ENCODE results near the gene WBP1L.
"Not testable (repeated sequence)": the region's sequence is repeated elsewhere in the genome, so short reads cannot be mapped to it uniquely, and the experiment has no call there.

The WBP1L gene

DNA sequence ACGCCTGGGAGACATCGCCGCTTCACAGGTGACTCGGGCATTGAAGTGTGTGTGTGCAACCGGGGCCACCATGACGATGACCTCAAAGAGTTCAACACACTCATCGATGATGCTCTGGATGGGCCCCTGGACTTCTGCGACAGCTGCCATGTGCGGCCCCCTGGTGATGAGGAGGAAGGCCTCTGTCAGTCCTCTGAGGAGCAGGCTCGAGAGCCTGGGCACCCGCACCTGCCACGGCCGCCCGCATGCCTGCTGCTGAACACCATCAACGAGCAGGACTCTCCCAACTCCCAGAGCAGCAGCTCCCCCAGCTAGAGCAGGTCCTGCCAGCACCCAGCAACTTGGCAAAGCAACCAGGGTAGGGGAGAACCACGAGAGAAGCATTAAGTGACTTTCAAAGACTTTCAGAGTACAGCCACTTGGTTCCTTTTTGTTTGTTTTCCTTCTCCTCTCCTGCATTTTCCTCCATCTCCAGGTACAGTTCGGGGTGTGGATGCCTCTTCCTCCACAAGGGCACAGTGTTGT is 69.3 kb downstream of the WBP1L start:
- DNase-seq, result no peak

DNA sequence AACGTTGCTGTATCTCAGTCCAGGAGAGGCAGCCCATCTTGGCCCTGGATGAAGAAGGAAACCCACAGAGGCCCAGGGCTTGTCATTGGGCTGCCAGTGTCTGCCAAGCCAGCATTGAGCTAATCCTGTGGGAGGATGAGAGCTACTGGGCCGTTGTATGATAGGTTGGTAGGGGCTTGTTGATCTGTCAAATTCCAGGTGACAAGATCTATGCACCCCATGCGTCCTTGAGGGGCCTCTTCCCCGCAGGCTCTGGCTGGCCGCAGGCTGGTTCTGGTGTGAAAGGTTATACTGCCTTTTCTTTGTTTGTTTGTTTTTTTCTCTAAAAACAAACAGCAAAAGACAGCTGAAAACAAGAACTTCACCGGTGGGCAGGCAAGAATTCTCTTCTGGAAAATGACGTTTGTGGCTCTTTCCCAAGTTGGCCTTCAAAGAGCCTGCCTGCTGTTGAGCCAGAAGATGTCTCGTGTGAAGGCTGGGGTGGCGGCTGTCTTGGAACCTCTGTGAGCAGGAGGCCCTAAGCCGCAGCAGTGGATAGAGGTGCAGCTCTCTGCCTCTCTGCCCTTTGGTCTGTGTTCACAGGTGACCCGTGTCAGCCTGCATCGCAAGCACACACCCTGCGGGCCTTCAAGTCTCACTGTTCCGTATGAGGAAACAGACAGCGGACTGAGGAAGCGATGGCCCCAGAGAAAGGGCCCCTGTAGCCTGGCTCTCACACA is 70.1 kb downstream of the WBP1L start:
- DNase-seq, result no peak

DNA sequence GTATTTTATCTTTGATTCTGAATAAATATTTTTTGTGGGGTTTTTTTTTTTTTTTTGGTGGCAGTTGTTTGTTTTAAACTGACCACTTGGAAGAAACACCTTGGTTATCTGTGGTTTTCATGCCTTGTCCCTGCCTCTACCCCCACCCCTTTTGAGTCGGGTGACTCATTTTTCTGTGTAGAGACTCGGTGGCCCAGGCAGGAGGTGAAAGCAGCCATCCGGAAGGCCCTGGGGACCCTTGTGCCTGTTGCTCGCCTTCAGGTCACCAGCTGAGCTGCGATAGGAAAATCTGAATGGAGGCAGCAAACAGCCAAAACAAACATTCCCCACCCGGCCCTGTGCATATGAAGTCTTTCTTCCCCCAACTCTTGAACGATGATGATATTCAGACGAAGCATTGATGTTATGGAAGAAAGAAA is 70.7 kb downstream of the WBP1L start:
- DNase-seq, result no peak

DNA sequence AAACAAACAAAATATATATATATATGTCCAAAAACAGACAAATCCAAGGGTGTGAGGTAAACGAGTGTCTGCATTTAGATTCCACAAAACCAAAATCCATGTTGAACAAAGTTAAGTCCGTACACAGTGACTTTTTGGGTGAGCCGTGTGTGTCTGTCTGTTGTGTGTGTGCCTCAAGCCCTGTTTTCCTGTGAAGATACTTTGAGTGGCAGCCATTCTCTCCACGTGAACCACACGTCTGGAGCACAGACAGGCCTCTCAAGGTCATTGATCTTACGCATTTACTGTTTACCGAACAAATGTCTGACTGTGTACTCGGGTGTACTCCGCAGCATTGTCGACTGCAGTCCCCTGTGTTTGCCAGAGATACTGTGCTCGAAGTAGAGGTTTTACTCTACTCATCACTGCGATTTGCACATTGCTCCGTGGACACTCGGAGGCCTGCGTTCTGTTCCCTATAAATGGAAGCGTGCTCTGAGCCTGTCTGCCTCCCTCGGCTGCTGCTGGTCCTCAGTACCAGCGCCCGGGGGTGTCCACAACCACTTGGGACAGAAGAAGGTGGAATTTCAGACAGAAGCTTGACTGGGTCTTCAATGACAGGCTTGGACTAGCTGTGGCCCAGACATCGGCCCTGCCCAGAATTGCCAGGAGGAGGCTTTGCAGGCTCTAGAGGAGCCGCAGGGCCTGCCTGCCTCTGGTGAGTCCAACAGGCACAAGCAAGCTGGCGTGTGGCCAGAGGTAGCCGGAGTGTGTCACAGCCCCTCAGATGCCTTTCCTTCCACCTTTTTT is 71.3 kb downstream of the WBP1L start:
- DNase-seq, result no peak

DNA sequence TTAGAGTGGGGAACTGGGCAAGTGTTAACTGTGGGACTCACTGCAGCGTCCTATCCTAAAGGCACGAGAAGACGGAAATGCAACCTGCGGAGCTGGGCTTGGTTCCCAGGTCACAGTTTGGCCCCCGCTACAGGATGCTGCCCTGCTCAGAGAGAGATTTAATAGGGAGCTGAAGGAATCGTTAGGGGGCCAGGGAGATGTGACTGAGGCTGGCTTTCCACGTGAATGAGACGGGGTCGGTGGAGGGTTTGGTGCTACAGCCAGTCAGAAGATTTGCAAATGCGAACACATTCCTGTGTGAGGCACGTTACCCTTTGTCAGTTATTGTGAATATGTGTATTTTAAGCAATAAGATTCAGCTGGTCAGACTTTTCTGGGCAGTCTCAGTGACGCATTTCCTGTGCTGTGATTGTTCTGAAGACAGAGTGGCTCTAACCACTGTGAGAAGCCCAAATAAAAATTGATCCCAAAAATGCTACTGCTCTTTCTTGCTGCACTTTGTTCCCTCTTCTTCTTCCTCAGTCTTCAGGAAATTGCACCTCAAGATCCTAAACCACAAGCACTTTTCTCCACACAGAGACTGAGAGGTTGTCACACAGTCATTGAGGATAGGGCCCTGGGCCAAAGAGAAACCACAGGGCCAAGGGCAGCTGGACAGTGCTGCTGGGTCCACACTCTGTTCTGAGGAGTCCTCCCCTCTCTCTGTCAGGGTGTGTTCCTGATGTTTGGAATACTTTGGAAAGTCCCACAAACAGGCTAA is 72.2 kb downstream of the WBP1L start:
- peak; percentile 47 for DNase-seq

DNA sequence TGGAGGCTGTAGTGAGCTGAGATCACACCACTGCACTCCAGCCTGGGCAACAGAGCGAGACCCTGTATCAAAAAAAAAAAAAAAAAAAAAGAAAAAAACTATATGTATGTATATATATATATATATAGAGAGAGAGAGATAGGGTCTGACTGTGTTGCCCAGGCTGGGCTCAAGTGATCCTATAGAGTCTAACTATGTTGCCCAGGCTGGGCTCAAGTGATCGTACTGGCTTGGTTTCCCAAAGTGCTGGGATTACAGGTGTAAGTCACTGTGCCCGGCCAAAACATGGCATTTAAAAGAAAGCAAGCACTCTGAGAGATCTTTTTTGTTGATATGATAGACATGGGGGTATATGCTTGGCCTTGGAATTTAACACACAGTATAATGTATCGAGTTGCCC is 73.4 kb downstream of the WBP1L start:
- no peak for DNase-seq

DNA sequence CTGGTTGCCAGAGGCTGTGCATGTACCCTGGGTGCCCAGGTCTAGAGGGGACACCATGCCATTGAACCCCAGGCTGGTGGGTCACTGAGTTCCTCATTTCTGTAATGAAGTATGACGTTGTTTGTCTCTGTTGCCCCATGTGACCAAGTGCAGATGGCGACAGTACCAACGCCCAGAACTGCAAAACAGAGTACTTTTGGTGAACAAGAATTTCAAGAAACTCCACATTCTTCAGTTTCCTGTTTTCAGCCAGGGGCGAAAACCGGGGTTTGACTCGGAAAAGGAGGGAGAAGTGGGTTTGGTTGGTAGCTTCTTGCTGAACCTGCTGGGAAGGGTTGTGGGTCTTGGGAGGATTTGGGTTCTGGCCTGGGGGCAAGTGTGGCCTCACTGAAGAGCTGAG is 75.3 kb downstream of the WBP1L start:
- DNase-seq, result no peak

DNA sequence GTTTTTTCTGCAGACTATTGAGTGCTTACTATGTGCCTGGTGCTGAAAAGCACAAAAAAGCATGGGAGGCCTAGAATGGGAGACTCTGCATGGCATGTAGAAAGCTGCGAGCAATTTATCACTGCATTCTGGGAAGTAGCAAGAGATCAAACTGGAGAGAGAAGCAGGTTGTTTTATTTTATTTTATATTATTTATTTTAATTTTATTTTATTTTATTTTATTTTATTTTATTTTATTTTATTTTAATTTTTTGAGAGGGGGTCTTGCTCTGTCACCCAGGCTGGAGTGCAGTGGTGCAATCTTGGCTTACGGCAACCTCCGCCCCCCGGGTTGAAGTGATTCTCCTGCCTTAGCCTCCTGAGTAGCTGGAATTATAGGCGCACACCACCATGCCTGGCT is 76.3 kb downstream of the WBP1L start:
- not testable (repeated sequence) for DNase-seq

DNA sequence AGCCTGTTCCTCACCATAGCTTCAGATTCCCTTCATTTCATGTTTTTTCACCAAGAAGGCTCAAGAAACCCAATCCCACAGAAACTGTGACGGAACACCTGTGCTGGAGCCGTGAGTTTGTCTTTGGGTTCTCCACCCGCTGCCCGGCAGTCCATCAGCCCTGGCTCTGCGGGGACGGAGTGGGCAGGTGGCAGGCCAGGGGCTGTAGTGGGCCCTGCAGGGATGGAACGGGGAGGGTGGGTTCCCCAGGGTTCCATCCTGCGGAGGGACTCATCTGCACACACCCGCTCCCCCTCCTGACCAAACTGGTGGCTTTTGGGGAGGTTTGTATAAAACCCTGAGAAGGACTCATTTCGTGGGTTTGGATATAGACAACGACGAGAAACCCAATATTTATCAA is 78.5 kb downstream of the WBP1L start:
- DNase-seq, result no peak

DNA sequence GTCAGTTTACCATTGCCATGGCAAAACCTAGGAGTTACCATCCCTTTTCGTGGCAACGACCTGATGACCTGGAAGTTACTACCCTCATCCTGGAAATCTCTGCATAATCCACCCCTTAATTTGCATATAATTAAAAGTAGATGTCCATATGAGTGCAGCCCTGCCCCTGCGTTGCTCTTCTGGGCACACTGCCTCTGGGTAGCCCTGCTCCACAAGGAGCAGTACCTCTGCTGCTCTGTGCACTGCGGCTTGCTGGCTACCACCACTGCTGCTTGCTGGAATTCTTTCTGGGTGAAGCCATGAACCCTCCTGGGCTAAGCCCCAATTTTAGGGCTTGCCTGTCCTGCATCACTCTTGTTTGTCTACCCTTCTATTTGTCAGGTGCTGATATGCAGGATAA is 80.9 kb downstream of the WBP1L start:
- no peak for DNase-seq

DNA sequence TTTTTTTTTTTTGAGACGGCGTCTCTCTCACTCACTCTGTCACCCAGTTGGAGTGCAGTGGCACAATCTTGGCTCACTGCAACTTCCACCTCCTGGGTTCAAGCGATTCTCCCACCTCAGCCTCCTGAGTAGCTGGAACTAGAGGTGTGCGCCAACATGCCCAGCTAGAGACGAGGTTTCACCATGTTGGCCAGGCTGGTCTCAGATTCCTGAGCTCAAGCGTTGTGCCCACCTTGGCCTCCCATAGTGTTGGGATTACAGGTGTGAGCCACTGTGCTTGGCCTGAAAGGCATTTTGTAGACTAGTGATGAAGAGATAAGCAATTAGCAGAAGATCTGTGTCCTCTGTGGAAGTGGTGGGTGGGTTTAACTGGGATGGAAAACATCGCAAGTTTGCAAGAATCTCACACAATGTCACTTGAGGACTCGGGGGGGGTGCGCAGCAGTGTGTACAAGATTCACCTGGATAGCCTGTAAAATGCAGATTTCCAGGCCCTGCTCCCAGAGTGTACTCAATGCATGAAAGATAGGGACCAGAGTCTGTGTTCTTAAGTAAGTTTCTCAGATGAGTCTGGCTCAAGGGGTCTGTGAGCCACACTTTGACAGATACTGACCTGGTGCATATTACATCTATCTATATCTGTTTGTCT is 82.5 kb downstream of the WBP1L start:
- no peak for DNase-seq

DNA sequence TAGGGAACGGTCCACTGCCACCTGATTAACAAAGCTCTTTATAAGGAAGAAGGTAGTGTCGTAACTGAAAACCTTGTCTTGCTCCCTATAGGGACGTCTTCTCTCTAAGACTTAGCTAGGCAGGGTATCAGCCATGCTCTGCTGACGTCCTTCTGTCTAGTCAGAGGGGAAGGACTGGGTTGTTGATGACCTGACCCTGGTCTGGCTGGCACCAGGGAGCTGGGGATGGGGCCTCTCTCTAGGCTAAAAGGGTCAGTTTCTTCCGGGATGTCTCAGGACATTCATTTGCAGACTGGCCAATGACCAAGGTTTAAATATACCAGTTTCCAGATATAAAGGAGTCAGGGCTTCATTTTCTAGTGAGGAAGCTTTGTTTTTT is 83.8 kb downstream of the WBP1L start:
- no peak for DNase-seq

DNA sequence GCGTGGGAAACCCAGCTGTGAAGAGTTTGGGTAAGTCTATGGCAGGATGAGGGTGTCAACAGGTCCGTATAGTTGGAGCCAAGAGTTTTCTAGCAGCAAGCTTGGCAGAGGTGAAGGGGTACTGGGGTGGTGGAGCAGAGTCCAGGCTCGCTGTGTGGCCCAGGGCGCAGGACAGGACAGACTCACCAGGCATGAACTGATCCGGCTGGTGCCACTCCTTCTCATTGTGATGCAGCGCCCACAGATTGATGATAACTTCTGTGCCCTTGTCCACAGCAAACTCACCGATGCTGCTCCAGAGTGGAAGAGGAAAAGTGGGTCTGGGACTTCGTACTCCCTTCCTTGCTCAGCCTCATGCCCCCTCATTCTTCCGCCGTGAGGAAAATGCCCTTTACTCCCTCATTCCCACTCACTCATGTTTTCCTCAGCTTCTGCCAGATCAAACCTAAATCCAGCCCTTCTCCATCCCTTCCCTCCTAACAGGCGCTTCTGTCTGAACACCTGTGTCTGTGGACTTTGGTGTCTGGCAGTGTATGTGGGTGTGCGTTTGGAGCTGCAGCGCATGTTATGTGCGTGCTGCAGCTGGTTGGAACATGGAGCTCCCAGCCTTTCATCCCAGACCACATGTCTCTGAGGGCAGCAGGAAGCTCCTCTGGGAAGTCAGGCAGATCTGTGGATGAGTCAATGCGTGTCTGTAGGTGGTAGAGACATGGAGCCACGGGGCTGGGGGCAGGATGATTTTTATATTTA is 87.7 kb downstream of the WBP1L start:
- DNase-seq, result no peak

DNA sequence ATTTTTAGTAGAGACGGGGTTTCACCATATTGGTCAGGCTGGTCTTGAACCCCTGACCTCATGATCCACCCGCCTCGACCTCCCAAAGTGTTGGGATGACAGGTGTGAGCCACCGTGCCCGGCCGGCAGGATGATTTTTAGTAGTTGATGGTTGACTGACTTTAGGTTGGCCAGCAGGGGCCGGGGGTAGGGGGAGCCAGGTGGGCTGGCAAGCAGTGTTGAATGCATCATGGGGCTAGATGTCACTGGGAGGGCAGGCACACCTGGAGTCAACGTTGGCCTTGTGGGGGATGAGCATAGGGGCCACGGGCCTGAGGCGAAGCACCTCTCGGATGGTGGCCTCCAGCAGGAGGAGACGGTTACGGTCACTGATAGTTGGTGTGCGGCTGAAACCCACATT is 88.5 kb downstream of the WBP1L start:
- no peak for DNase-seq

DNA sequence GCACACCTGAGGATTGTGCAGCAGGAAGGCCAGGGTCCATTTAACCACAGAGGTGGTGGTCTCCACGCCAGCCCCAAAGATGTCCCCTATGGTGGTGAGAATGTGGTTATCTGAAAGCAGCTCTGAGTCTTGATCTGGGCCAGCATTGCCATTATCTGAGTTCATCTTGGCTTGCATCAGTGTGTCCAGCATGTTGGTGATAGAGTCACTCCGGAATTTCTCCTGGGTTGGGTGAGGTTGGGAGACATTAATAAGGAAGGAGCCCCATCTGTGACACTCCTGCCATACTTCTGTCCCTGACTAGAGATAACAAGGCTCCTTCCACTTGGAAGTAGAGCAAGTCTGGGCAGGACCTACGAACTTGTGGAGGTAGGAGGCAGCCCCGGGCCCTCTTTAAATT is 89.2 kb downstream of the WBP1L start:
- no peak for DNase-seq

DNA sequence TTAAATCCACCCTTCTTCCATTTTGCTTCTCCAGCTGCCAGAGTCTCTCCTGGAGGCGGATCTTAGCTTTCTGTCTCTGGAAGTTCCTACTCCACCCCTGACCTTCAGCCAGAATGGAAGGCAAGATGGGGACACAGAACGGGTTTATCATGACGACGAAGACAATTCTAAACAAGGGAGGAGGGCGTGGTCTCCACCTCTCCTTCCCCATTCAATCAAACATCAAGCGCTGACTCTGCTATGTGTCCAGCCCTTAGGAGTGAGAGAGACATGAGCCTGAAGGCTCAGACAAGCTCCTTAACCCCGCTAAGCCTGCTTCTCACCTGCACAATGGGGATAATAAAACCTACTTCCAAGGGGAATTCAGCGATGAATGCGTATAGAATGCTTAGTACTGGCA is 90.4 kb downstream of the WBP1L start:
- DNase-seq, result no peak

DNA sequence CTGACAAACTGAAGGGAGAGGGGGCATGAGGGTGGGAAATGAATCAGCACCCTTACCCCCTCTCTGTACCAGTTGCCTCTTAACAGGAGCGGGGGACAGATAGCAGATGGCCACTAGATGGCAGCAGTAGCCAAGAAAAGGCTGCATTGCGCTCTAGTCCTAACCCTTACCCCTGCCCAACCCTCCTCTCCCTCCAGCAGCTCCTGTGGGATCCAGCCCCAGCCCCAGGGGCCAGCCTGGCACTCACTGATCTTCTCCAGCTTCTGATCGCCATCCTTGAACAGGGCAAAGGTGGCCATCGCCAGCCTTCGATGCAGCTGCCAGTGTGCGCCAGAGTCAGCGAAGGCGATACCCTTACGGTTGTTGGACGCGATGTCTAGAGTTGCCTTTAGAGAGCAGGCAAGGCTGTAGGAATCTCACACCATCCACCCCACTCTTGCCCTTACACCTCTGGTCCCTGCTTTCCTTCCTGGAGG is 91.3 kb downstream of the WBP1L start:
- DNase-seq, result peak; percentile 78

DNA sequence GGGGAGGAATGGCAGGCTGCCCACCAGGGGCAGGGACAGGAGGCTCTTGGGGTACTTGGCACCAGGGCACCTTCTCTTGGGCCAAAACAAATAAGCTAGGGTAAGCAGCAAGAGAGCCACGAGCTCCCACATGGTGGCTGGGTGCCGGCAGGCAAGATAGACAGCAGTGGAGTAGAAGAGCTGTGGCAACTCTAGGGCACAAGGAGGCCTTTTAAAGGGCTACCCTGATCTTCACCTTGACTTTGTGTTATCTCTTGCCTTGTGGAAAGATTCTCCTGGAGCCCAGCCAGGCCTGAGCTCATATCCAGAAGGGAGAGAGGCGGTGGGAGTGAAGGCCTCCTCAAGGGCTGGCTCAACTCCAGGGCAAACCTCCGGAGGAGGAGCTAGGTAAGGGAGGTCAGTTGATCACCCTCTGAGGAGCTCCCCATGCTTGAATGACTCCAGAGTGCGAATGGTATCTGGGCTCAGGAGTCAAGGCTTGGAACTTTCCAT is 93.5 kb downstream of the WBP1L start, which contains the start of gene CYP17A1:
Gene CYP17A1, minus strand, starts transcription at position 184 of the 492 bp plus-strand sequence. Its CDS starts 52 bp downstream, at position 132.
- no peak for DNase-seq

DNA sequence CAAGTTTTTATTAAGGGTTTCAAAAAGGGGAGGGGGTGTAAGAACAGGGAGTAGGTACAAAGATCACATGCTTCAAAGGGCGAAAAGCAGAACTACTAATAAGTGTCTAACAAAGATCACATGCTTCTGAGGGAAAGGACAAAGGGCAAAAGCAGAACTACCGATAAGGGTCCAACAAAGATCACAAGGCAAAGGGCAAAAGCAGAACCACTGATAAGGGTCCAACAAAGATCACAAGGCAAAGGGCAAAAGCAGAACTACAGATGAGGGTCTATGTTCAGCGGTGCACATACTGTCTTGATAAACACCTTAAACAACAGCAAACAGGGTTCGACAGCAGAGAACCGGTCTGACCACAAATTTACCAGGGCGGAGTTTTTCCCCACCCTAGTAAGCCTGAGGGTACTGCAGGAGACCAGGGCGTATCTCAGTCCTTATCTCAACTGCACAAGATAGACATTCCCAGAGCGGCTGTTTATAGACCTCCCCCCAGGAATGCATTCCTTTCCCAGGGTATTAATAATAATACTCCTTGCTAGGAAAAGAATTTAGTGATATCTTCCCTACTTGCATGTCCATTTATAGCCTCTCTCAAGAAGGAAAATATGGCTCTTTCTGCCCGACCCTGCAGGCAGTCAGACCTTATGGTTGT is 94.7 kb downstream of the WBP1L start:
- not testable (repeated sequence) for DNase-seq

DNA sequence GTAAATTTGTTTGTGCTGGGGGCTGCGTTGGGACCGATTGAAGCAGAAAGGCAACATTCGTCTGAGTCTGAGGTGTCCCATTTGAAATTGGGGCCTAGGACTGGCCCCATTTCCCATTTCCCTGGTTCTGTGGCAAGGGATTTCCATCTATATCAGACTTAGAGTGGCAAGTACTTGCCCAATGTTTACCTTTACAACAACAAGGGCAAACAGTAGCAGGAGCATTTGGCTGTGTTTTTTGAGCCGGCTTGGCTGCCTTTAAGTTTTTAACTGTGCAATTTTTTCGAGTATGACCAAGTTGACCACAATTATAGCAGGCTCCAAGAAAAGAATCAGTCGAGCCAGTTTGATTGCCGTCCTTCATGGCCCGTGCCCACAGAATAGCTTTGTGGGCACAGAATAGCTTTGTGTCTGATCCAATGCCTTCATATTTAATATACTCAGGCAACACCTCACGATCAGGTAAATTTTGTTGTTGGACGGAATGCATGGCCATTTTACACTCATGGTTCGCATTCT is 98.1 kb downstream of the WBP1L start:
- DNase-seq, result no peak

DNA sequence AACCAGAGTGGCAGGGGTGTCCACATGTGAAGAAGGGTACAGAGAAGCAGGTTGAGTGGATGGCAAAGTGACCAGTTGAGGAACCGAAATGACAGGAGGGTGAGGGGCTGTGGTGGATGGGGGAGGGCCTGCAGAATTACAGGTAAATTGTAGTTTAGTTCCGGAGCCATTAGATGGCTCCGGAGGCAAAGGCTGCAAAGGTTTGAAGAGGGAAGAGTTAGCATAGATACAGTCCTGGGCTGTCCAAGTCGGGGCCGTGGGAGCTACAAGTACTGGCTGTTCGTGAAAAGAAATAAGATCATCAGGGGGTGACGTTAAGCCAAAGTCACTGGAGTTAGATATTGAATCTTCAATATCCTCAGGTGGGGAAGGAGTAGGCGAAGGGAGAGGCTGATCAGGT is 99.4 kb downstream of the WBP1L start:
- DNase-seq, result not testable (repeated sequence)

All from midbrain (tissue), 1 donor.